GM21360 (cell line): ENCODE results near the gene RRN3.
A peak's percentile ranks its signal among the peaks of the same experiment; 100 is the strongest.
"Not testable (repeated sequence)": the region's sequence is repeated elsewhere in the genome, so short reads cannot be mapped to it uniquely, and the experiment has no call there.

Experiments
- ATAC-seq: cut with Tn5 transposase; IDR thresholded peaks from one replicate; pipeline ENCODE4 v1.9.1; 2021; ENCODE audit warnings: mild to moderate bottlenecking, moderate library complexity; ENCODE audit not compliant: unreplicated experiment

RRN3 gene

GRCh38 chr16:15099366-15099909, 5.4 kb upstream of the RRN3 start:
- ATAC-seq: not testable (repeated sequence)

DNA sequence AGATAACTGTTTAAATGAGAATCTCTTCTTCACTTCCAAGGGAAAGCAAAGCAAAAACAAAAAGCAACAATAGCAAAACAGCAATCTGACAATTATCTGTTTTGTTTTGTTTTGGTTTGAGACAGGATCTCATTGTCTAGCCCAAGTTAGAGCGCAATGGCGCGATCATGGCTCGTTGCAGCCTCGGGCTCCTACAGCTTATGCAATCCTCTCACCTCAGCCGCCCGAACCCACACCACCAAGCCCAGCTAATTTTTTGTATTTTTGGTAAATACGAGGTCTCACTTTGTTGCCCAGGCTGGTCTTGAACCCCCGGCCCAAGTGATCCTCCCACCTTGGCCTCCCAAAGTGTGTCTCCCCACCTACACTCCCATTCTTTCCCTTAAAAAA, 2.5 kb upstream of the RRN3 start:
- ATAC-seq: not testable (repeated sequence)

DNA sequence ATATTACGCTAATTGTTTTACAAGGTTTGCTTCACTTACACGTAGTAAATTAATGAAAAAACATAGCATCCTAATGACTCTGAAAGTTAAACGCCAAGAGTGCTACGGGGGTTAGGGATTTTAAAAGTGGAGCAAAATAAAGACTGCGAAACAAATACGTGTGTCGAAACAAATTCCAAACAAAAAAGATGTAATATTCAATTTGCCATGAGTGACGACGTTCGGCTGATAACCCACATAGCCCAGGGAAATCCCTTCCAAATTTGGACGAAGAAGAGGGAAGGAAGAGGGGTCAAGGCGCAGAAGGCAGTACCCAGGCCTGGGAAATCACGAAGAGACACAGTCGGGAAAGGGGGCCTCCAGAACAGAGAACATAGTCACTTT, 509 bp downstream of the RRN3 start:
- ATAC-seq: not testable (repeated sequence)

DNA sequence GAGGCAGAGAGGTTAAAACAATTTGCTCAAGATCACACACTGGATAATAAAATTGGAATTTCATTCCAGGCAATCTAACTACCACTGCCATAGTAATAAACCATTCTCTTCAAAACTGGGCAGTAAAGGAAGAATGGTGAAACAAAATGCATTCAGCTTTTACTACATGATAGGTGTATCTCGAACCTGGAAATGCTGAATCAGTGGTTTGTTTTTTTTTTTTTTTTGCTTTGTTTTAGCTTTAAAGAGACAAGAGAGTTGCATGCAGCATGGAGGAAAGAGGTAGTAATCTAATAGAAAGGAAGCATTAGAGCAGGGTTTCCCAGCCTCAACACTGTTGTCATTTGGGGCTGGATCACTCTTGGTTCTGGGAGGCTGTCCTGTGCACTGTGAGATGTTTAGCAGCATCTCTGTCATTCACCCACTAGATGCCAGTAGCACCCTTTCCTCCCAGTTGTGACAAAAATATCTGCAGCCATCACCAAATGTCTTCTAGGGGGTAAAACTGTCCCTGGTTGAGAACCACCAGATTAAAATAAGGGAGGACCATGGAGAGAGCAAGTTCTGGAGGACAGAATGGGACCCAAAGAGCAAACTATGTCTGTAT, 3.3 kb downstream of the RRN3 start:
- ATAC-seq: not testable (repeated sequence)

GRCh38 chr16:15082788-15083187, 11.3 kb downstream of the RRN3 start:
- not testable (repeated sequence) for ATAC-seq

DNA sequence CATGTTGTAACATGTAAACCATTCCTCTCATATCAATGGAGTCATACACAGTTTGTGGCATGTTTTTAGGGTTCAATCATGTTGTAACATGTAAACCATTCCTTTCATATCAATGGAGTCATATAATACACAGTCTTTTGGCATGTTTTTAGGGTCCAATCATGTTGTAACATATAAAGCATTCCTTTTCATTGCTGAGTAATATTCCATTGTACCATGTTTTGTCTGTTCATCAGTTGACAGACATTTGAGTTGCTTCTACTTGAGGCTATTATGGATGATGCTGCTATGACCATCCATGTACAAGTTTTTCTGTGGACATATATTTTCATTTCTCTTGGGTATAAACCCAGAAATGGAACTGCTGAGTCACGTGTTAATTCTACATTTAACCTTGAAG, 13.2 kb downstream of the RRN3 start:
- ATAC-seq: not testable (repeated sequence)

- ATAC-seq: not testable (repeated sequence)
These were observed 17.9 kb downstream of the RRN3 start for GRCh38 chr16:15076161-15076560.

DNA sequence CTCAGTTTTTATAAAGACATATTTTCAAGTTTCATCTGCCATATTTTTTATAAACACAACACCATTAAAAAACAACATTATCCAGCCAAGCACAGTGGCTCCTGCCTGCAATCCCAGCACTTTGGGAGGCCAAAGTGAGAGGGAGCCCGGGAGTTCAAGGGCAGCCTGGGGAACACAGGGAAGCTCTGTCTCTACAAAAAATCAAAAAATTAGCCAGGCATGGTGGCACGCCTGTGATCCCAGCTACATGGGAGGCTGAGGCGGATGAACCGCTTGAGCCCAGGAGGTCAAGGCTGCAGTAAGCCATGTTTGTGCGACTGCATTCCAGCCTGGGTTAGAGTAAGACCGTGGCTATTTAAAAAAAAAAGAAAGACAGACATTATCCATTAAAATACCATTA, 21.0 kb downstream of the RRN3 start:
- no peak for ATAC-seq

GRCh38 chr16:15071916-15072769, 21.9 kb downstream of the RRN3 start:
- ATAC-seq: not testable (repeated sequence)

GRCh38 chr16:15071013-15071412, 23.1 kb downstream of the RRN3 start:
- not testable (repeated sequence) for ATAC-seq

GRCh38 chr16:15066690-15067089, 27.4 kb downstream of the RRN3 start:
- ATAC-seq: not testable (repeated sequence)

DNA sequence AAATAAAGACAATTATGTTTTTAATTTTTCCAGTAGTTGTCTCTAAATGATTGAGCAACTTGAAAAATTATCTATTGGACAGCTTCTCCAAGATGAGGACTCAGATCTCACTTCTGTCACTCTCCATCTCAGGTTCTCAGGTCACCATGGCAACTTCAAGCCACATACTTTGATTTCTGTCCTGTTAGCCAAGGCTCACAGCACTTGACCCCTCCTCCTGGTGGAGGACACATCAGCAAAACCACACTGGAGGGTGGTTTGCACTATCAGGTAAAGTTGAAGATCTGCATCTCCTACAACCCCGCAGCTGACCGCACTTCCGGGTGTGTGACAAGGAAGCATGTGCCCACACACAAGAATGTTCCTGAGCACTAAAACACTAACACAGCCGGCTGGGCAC, 28.1 kb downstream of the RRN3 start:
- ATAC-seq: not testable (repeated sequence)

GRCh38 chr16:15062085-15062810, 31.8 kb downstream of the RRN3 start:
- ATAC-seq: not testable (repeated sequence)

DNA sequence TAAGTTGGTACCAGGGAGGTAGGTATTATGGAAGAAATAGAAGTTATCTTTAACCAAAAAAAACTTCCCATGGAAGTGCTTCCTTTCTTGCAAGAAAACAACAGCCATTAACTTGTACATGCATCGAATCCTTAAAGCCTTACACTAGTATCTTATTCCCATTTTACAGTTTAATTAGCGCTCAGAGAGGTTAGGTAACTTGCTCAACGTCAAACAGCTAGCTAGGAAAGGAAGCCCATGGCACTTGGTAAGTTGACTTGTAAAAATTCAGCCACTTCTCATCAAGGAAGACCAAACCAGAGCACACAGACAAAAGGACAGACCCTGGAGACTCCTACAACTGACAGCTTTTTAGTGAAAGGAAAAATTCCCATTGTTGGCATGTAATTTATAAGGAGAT, 34.7 kb downstream of the RRN3 start:
- no peak for ATAC-seq

DNA sequence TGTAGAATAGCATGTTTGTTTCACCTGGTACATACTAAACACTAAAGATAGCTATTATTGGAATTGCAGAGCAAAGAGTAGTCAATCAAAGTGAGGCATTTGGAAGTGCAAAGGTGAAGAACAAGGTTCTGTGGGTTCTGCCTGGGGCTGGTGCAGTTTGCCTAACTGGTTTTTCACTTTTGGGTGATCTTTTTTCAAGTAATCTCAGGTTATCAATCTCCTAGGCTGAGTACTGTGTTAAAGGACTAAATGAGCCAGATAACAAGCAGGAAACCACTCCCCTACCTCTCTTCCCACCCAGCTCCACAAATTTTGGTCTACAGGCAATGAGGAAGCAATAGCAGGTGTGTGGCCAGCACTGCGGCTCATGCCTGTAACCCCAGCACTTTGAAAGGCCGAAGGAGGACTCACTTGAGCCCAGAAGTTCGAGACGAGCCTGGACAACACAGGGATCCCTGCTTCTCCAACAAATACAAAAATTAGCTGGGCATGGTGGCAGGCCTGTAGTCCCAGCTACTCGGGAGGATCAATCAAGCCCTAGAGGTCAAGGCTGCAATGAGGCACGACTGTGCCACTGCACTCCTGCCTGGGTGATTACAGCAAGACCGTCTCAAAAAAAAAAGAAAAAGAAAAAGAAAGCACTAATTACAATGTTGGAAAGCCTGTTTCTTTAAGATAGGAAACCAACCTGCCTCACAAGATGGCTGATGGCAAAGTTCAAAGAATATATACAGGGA, 36.2 kb downstream of the RRN3 start:
- ATAC-seq: no peak

- peak; percentile 64 for ATAC-seq
These were observed 38.7 kb downstream of the RRN3 start for GRCh38 chr16:15055141-15056053.

DNA sequence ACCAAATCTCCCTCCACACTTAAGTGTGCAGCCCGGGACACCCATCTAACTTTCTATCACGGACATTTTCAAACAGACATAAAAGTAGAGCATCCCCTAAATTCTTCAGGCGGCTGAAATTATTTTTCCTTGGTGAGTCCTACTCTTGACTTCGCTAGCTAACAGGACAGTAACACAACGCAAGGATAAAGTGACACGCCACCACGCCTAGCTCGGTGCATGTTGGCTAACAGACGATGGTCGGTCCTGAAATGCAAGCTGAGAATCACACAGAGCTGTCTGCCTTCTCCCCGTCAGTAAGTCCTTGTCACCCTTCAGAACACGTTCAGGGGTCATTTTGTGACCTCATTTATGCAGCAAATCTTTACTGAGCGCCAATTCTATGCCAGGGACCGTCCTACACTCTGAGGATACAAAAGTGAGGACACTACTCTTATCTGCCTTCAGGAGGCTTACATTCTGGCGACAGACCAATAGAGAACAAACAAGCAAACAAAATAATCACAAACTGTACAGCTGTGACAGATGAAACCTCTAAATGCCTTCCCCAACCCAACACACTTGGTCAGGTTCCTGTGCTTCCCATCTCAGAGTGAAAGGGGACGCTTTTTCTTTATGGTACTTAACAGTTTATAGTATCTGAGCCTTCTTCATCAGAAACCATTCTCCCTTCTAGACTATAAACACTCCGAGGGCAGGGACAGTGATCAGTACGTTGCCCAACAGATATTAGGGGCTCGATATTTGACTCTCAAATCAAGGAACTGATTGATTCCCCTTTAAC, 39.5 kb downstream of the RRN3 start:
- no peak for ATAC-seq

DNA sequence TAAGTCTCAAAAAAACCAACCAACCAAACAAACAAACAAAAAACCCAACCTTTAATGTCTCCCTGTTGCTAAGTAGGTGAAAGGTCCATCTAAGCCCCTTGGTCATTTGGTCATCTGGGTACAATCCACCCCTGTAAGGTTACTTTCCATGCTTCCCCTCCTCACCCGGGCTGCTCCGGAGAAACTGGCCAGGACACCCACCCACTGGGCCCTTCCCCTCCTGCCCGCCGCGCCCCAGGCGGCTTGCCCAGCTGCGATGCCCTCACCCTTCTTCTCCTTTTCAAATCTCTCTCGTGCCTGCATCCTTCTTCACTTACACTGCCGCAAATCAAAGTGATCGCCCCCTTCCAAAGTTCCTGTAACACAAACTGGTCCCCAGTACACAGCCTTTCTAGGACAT, 40.2 kb downstream of the RRN3 start:
- no peak for ATAC-seq
